ENCODE results near the gene NEDD9.

DNA sequence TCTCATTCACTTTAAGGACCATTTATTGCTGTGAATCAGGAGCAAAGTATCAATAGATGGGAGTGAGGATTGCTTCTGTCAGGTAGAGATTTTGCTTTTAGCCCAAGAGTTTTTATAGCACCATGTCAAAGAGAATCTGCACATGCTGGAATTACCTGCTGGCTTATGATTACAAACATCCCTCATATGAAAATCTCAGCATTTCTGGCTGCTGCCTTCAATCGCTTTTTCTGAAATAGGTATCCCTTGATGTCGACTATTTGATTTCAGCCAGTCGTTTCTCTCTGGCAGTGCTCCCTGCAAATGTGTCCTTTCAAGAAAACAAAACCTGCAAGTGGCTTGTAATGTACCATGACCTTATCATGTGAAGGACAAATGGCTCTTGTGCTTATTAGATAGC lies 34.5 kb upstream of the NEDD9 start:
- TF ChIP-seq CTCF (IDR thresholded peaks at IDR 0.05) (no peak), POLR2A (IDR thresholded peaks at IDR 0.05) (no peak)

All from esophagus squamous epithelium (tissue), 4 donors.